GM13977 (cell line): ENCODE measurements around the gene GALNTL6.

Experiments used
- DNase-seq: peaks from one replicate; pipeline ENCODE4 v3.0.0; 2012; ENCODE audit warnings: low spot score
- in situ Hi-C: fragments of 300-500 bp; cut with MboI; formaldehyde crosslinking; loops from one replicate; pipeline ENCODE4 v1.12.0; 2022; ENCODE audit warnings: low sequenced_read_pairs, low pct_unique_long_range_greater_than_20kb, mixed read lengths, inconsistent platforms; ENCODE audit not compliant: unreplicated experiment
- TF ChIP-seq, protein P1 (sequence below): IDR thresholded peaks from 2 replicates; pipeline ENCODE4 v1.5.1; 2012; ENCODE audit warnings: mild to moderate bottlenecking, control low read depth; ENCODE audit not compliant: insufficient read depth; ENCODE audit errors: extremely low read depth, missing control alignments

GALNTL6 gene

DNA sequence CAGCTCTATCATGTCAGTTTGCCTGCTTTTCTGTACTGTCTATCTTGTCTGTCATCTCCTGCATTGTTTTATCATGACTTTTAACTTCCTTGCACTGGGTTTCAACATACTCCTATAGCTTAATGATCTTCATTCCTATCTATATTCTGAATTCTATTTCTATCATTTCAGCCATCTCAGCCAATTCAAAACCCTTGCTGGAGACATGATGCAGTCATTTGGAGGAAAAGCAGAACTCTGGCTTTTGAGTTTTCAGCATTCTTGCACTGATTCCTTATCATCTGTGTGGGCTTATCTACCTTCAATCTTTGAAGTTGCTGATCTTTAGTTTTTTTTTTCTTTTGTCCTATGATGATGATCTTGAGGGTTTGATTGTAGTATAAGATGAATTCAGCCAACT lies 861.6 kb downstream of the GALNTL6 start:
- in situ Hi-C loops, result no loop called here
- TF ChIP-seq, protein P1, sequence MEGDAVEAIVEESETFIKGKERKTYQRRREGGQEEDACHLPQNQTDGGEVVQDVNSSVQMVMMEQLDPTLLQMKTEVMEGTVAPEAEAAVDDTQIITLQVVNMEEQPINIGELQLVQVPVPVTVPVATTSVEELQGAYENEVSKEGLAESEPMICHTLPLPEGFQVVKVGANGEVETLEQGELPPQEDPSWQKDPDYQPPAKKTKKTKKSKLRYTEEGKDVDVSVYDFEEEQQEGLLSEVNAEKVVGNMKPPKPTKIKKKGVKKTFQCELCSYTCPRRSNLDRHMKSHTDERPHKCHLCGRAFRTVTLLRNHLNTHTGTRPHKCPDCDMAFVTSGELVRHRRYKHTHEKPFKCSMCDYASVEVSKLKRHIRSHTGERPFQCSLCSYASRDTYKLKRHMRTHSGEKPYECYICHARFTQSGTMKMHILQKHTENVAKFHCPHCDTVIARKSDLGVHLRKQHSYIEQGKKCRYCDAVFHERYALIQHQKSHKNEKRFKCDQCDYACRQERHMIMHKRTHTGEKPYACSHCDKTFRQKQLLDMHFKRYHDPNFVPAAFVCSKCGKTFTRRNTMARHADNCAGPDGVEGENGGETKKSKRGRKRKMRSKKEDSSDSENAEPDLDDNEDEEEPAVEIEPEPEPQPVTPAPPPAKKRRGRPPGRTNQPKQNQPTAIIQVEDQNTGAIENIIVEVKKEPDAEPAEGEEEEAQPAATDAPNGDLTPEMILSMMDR, result no peak
- DNase-seq, result no peak

DNA sequence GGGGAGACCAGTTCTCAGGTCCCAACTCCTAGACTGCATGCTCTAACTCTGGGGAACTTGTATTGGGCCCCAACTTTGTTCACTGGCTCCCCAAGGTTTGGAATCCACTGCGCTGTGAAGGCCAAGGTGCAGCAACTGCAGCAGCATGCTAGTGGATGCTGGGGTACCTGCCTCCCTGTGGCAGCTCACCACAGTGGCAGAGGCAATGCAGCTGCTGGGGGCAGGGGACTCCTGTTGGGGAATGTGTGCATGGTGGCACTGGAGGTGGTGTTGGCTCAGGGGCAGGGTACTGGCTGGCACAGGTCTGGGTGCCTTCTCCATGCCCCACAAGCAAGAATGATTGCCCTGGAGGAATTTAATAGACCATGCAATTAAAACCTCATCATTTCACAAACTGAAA lies 862.0 kb downstream of the GALNTL6 start:
- TF ChIP-seq, protein P1, result no peak
- DNase-seq, result no peak
- in situ Hi-C loops, result no loop called here

DNA sequence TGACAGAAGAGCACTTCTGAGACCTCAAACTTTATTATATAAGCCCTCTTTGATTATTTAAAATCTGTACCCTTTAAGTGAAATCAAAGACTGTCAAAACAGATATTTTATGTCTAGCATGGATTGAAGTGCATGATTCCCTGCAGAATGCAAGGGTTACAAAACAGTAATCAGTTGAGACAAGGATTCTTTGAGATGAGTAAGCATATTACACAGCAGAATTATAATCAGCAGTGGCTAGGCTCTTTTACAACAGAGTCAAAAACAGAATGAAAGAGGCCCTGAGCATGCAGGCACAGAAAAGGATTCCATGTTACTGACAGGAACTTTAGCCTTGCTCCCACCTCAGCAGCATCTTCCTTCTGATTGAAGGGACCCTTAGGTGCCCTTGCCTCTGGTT lies 867.5 kb downstream of the GALNTL6 start:
- TF ChIP-seq, protein P1, result no peak
- in situ Hi-C loops, result no loop called here
- no peak for DNase-seq

DNA sequence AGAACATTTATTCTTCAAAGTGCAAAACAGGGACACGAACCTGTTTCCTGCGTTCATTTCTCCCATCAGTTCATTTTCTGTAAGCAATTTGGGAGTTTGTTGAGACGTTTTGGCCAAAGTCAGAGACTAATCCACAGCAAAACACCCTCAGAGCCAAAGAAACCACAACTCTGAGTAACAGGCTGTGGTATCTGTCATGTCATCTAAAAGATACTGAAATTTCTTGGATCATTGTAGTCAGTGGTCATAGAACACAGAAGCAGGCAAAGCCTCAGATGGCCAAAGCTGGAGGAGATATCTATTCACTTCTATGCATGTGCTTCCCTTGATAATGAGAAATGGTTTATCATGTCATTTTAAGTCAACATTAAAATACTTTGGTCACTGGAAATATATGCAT lies 869.8 kb downstream of the GALNTL6 start:
- in situ Hi-C loops, result no loop called here
- no peak for DNase-seq
- TF ChIP-seq, protein P1, result no peak

DNA sequence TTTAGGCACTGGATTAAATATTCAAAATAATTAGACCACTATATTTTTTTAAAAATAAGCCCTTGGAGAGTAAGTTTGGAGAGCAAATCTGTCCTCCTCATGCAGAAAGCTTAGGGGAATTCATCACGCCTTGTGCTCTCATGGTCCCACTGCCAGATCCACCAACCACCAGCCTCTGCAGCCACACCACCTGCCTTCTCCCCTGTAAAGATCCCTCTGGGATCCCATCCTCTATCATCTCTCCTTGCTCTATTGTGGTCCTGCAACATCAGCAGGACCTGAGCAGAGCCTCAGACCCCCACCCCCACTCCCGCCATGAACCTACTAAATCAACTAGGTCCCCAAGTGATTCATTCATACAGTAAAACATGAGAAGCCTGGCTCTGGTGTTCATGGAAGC lies 872.8 kb downstream of the GALNTL6 start:
- TF ChIP-seq, protein P1, result no peak
- in situ Hi-C loops, result no loop called here
- DNase-seq, result no peak

DNA sequence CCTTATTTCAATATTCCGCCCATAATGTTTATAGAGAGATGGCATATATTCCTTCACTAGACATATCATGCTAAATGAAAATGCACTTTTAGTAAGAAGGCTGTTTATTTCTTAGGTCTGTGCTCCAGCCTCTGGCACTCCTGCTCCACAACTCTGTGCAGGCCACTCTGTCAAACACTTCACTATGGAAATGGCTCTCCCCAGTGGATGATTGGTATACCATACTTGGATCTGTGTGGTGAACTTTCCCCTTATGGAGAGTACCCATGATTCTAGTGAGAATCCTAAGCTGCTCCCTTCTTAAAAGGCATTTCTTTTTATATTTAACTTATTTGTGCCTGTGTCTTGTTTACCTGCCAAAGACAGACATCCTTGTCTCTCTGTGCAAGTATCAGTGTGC lies 875.3 kb downstream of the GALNTL6 start:
- no peak for DNase-seq
- TF ChIP-seq, protein P1, result no peak
- in situ Hi-C loops, result no loop called here

- no peak for DNase-seq
- in situ Hi-C loops, result no loop called here
- TF ChIP-seq, protein P1, result no peak
Observed at GRCh38 chr4:172691552-172691951, 878.3 kb downstream of the GALNTL6 start.
